CD4-positive, alpha-beta memory T cell (primary cell): ENCODE data around the gene MROH9. TPM values are rescaled to one million over a fixed set of nuclear protein-coding genes. Genes with fewer than 3 reads are reported as not detected.

Experiments
- CTCF ChIA-PET: fragments of 350-600 bp; sonication (Branson Sonifier 250); formaldehyde crosslinking; loops from one replicate; lab custom pipeline; 2021; ENCODE audit warnings: inconsistent platforms; ENCODE audit not compliant: partially characterized antibody; lab: Charles Lee
- POLR2A ChIA-PET: fragments of 350-600 bp; sonication (Branson Sonifier 250); formaldehyde crosslinking; loops from one replicate; lab custom pipeline; 2021; ENCODE audit not compliant: partially characterized antibody; lab: Charles Lee
- DNase-seq, 5 donors: peaks; one replicate each; pipeline versions ENCODE4 v3.0.0 to v3.0.0-alpha.2; 2020 to 2022; ENCODE audit warnings: mixed read lengths in 1 of 5
- H3K27ac ChIP-seq: one replicate; pipeline ENCODE4 v1.7.0; 2013; ENCODE audit warnings: low read depth, low read length
- H3K27me3 ChIP-seq: 2 replicates; pipeline ENCODE4 v1.7.0; 2013; ENCODE audit warnings: mild to moderate bottlenecking, low read length, moderate library complexity; ENCODE audit not compliant: insufficient read depth
- H3K36me3 ChIP-seq: 2 replicates; pipeline ENCODE4 v1.7.0; 2013; ENCODE audit warnings: mild to moderate bottlenecking, low read length, moderate library complexity; ENCODE audit not compliant: insufficient read depth
- H3K4me1 ChIP-seq: 2 replicates; pipeline ENCODE4 v1.7.0; 2013; ENCODE audit warnings: mild to moderate bottlenecking, low read length, moderate library complexity; ENCODE audit not compliant: insufficient read depth
- H3K4me3 ChIP-seq, 2 donors: one replicate each; pipeline ENCODE4 v1.7.0; 2013; ENCODE audit warnings: low read length in 2 of 2, mild to moderate bottlenecking in 1 of 2
- H3K9me3 ChIP-seq, 2 donors: one replicate each; pipeline ENCODE4 v1.7.0; 2013; ENCODE audit warnings: low read length in 2 of 2, control low read depth in 1 of 2; ENCODE audit not compliant: control insufficient read depth in 1 of 2
- H3K27ac Mint-ChIP-seq, 7 donors: one replicate each; pipeline ENCODE4 v1.8.0; 2020 to 2021; ENCODE audit warnings: mixed read lengths in 7 of 7, mild to moderate bottlenecking in 6 of 7, inconsistent platforms in 3 of 7, moderate library complexity in 3 of 7
- H3K27me3 Mint-ChIP-seq, 2 donors: one replicate each; pipeline ENCODE4 v1.8.0; 2020 to 2021; ENCODE audit warnings: mixed read lengths in 2 of 2
- H3K36me3 Mint-ChIP-seq, 2 donors: one replicate each; pipeline ENCODE4 v1.8.0; 2020 to 2021; ENCODE audit warnings: mixed read lengths in 2 of 2, inconsistent platforms in 1 of 2, mild to moderate bottlenecking in 1 of 2
- H3K4me1 Mint-ChIP-seq, 4 donors: one replicate each; pipeline ENCODE4 v1.8.0; 2020 to 2021; ENCODE audit warnings: mixed read lengths in 4 of 4, mild to moderate bottlenecking in 1 of 4
- H3K4me3 Mint-ChIP-seq, 8 donors: one replicate each; pipeline ENCODE4 v1.8.0; 2020 to 2021; ENCODE audit warnings: mixed read lengths in 8 of 8, mild to moderate bottlenecking in 7 of 8, moderate library complexity in 6 of 8, inconsistent platforms in 3 of 8
- H3K9me3 Mint-ChIP-seq, 8 donors: one replicate each; pipeline ENCODE4 v1.8.0; 2020 to 2021; ENCODE audit warnings: mixed read lengths in 8 of 8, mild to moderate bottlenecking in 5 of 8, inconsistent platforms in 3 of 8, moderate library complexity in 1 of 8
- intact Hi-C: fragments of 100-400 bp; cut with micrococcal nuclease; formaldehyde crosslinking; loops from one replicate; pipeline ENCODE4 v1.15.1; 2023
- polyA plus RNA-seq, 2 donors: library from polyadenylated mRNA; unstranded; fragments of 300-500 nt; fragmentation: Illumina TruSeq; gene quantifications; one replicate each; pipeline ENCODE4 v1.2.3, GENCODE V29; 2021
- total RNA-seq, 2 experiments: library from RNA; stranded (reverse); gene quantifications; one replicate each; pipeline ENCODE4 v1.2.3, GENCODE V29; 2021

Gene MROH9
- total and polyA plus RNA-seq, 4 experiments from 2014 or later = not detected

DNA sequence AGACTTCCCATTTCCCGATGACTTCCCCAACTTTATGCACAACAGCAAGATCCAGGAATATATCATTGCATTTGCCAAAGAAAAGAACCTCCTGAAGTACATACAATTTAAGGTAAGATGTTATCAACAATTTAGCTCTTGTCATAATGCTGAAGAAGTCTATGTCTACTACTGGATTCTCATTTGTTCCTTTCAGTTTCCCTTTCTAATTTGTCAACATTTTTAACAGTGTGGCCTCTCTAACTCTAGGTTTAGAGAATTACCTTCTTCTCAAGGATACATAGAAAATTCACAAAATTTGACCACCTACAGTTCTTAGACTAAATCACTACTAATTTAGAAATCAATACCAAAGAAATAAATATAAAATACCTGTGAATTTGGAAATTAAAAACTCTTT is 168.5 kb downstream of the MROH9 start:
- no peaks in the 10 kb centered on the region for H3K4me1 ChIP-seq
- H3K27ac ChIP-seq = no peak overlapping the region
- Mint-ChIP-seq H3K27me3 (peaks cover 8 to 9% of the 10 kb centered on the region in 2 donors), H3K4me1 (no peaks in the 10 kb centered on the region), H3K4me3 (no peak overlapping the region), H3K36me3 (no peaks in the 10 kb centered on the region), H3K9me3 (peaks cover 0 to 6% (median 0%) of the 10 kb centered on the region in 8 donors), H3K27ac (no peak overlapping the region)
- H3K27me3 ChIP-seq = no peaks in the 10 kb centered on the region
- CTCF ChIA-PET = no interaction called here
- H3K4me3 ChIP-seq = no peak overlapping the region
- no peaks in the 10 kb centered on the region for H3K36me3 ChIP-seq
- intact Hi-C loops = no loop called here
- POLR2A ChIA-PET = no interaction called here
- DNase-seq = no peak
- H3K9me3 ChIP-seq = no peaks in the 10 kb centered on the region

DNA sequence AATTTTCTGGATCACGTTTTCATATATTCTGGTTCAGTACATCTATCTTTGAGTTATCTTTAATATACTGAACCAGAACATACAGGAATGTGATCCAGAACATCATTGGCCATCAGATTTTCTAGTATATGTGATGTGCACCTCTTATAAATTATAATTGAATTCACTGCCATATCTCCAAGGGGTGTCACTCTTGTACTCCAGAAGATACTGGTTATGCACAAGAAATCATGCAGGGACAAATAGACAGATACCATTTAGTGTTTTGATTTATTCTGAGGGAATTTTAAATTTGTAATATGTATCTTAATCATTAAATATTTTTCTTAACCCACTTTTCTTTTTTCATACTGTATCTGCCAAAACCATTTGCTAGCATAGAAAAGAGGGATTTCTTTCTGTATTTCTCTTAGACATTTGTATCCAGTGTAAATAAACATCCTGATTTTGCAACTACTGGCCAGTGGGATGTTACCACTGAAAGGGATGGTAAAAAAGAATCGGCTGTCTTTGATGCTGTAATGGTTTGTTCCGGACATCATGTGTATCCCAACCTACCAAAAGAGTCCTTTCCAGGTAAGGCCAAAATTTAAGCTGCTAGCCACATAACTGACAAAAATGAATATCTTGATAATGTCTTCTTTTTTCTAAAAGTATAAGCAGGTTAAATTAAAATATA is 172.1 kb downstream of the MROH9 start:
- Histone ChIP-seq H3K4me3 (no peak overlapping the region), H3K4me1 (no peaks in the 10 kb centered on the region), H3K27ac (no peak overlapping the region), H3K9me3 (no peaks in the 10 kb centered on the region), H3K36me3 (no peaks in the 10 kb centered on the region), H3K27me3 (no peaks in the 10 kb centered on the region)
- Mint-ChIP-seq H3K27me3 (peaks cover 2 to 5% of the 10 kb centered on the region in 2 donors), H3K4me3 (no peak overlapping the region), H3K36me3 (no peaks in the 10 kb centered on the region), H3K9me3 (no peaks in the 10 kb centered on the region), H3K27ac (no peak overlapping the region), H3K4me1 (no peaks in the 10 kb centered on the region)
- POLR2A ChIA-PET = no interaction called here
- no peak for DNase-seq
- CTCF ChIA-PET = no interaction called here
- intact Hi-C loops = no loop called here

GRCh38 chr1:171107969-171108368 is 172.6 kb downstream of the MROH9 start:
- H3K27ac Mint-ChIP-seq = no peak overlapping the region
- no peaks in the 10 kb centered on the region for H3K9me3 ChIP-seq
- no peaks in the 10 kb centered on the region for H3K4me1 ChIP-seq
- intact Hi-C loops = no loop called here
- no peaks in the 10 kb centered on the region for H3K9me3 Mint-ChIP-seq
- DNase-seq = no peak
- H3K4me1 Mint-ChIP-seq = no peaks in the 10 kb centered on the region
- H3K27me3 ChIP-seq = no peaks in the 10 kb centered on the region
- peaks cover 4 to 5% of the 10 kb centered on the region in 2 donors for H3K27me3 Mint-ChIP-seq
- H3K27ac ChIP-seq = no peak overlapping the region
- H3K36me3 ChIP-seq = no peaks in the 10 kb centered on the region
- ChIA-PET CTCF (no interaction called here), POLR2A (no interaction called here)
- H3K4me3 Mint-ChIP-seq = no peak overlapping the region
- H3K4me3 ChIP-seq = no peak overlapping the region
- no peaks in the 10 kb centered on the region for H3K36me3 Mint-ChIP-seq

DNA sequence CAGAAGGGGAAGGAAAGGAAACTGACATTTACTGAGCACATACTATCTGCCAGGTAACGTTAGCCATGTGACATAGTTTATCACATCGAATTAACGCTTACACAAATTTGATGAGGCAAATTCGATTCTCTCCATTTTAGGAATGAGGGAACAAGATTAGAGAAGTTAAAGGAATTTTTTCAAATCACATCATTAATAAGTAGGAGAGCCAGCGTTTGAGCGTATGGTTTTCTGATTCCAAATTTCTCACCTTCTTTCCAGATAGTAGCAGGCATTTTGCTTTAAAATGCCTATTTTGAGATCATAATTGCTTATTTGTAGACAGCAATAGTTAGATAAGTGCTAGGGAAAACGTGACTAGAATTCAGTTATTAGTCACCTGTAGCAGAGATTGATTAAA is 174.6 kb downstream of the MROH9 start:
- H3K4me3 ChIP-seq = no peak overlapping the region
- H3K27me3 ChIP-seq = no peaks in the 10 kb centered on the region
- Mint-ChIP-seq H3K36me3 (no peaks in the 10 kb centered on the region), H3K27me3 (peaks cover 4 to 5% of the 10 kb centered on the region in 2 donors), H3K4me3 (no peak overlapping the region), H3K4me1 (no peaks in the 10 kb centered on the region), H3K9me3 (no peaks in the 10 kb centered on the region), H3K27ac (no peak overlapping the region)
- CTCF ChIA-PET = no interaction called here
- intact Hi-C loops = no loop called here
- no peaks in the 10 kb centered on the region for H3K9me3 ChIP-seq
- no peaks in the 10 kb centered on the region for H3K36me3 ChIP-seq
- no peak overlapping the region for H3K27ac ChIP-seq
- DNase-seq = no peak
- H3K4me1 ChIP-seq = no peaks in the 10 kb centered on the region
- POLR2A ChIA-PET = no interaction called here

DNA sequence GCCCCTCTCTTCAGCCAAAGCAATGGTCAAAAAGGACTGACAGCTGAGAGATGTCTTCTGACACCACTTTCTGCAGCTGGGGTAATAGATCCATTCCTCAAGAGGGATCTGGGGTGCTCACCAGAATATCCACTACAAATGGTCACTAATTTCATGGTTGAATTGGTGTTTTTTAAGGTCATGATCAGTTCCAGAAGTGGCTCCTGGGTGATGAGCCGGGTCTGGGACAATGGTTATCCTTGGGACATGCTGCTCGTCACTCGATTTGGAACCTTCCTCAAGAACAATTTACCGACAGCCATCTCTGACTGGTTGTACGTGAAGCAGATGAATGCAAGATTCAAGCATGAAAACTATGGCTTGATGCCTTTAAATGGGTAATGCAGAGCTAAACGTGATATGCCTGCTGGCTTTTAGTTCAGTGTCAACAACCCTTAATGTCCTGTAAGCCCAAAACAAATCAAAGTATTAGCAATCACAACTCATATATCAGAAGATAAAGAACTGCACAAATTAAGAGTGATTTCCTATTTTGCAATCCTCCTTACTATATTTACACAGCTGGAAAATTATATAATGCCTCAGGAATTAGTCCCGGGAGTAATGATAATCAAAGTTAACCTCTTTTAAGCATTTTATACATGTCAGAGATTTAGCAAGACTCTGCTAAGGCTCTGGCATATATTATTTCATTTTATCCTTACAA is 175.4 kb downstream of the MROH9 start:
- DNase-seq = no peak
- H3K27me3 Mint-ChIP-seq = peaks cover 5% of the 10 kb centered on the region in 2 donors
- POLR2A ChIA-PET = no interaction called here
- no peaks in the 10 kb centered on the region for H3K4me1 Mint-ChIP-seq
- intact Hi-C loops = no loop called here
- no peaks in the 10 kb centered on the region for H3K9me3 ChIP-seq
- no peak overlapping the region for H3K4me3 ChIP-seq
- H3K27ac Mint-ChIP-seq = no peak overlapping the region
- no peaks in the 10 kb centered on the region for H3K36me3 ChIP-seq
- no peaks in the 10 kb centered on the region for H3K36me3 Mint-ChIP-seq
- H3K4me1 ChIP-seq = no peaks in the 10 kb centered on the region
- no peak overlapping the region for H3K4me3 Mint-ChIP-seq
- CTCF ChIA-PET = no interaction called here
- H3K27me3 ChIP-seq = no peaks in the 10 kb centered on the region
- no peak overlapping the region for H3K27ac ChIP-seq
- H3K9me3 Mint-ChIP-seq = no peaks in the 10 kb centered on the region

- Mint-ChIP-seq H3K36me3 (no peaks in the 10 kb centered on the region), H3K27me3 (peaks cover 5 to 7% of the 10 kb centered on the region in 2 donors), H3K27ac (no peak overlapping the region), H3K4me1 (no peaks in the 10 kb centered on the region), H3K4me3 (no peak overlapping the region), H3K9me3 (no peaks in the 10 kb centered on the region)
- Histone ChIP-seq H3K9me3 (no peaks in the 10 kb centered on the region), H3K27me3 (no peaks in the 10 kb centered on the region), H3K4me1 (no peaks in the 10 kb centered on the region), H3K27ac (no peak overlapping the region), H3K36me3 (no peaks in the 10 kb centered on the region), H3K4me3 (no peak overlapping the region)
- no peak for DNase-seq
- CTCF ChIA-PET = no interaction called here
- POLR2A ChIA-PET = no interaction called here
- intact Hi-C loops = no loop called here
Observed at GRCh38 chr1:171112119-171112518, 176.8 kb downstream of the MROH9 start.

GRCh38 chr1:171113382-171113781 is 178.0 kb downstream of the MROH9 start:
- no peak for DNase-seq
- POLR2A ChIA-PET = no interaction called here
- CTCF ChIA-PET = no interaction called here
- no peak overlapping the region for H3K27ac ChIP-seq
- H3K27me3 Mint-ChIP-seq = peaks cover 7% of the 10 kb centered on the region in 2 donors
- no peaks in the 10 kb centered on the region for H3K4me1 Mint-ChIP-seq
- no peak overlapping the region for H3K27ac Mint-ChIP-seq
- no peaks in the 10 kb centered on the region for H3K9me3 Mint-ChIP-seq
- H3K36me3 Mint-ChIP-seq = no peaks in the 10 kb centered on the region
- no peaks in the 10 kb centered on the region for H3K4me1 ChIP-seq
- no peak overlapping the region for H3K4me3 ChIP-seq
- intact Hi-C loops = no loop called here
- H3K4me3 Mint-ChIP-seq = no peak overlapping the region
- H3K9me3 ChIP-seq = no peaks in the 10 kb centered on the region
- no peaks in the 10 kb centered on the region for H3K27me3 ChIP-seq
- H3K36me3 ChIP-seq = no peaks in the 10 kb centered on the region
